SJSA1 (cell line): ENCODE data around the gene VPS13A. TPM values are rescaled to one million over a fixed set of nuclear protein-coding genes. Genes with fewer than 3 reads are reported as not detected.

ENCODE experiments used
- DNase-seq, 2 experiments: peaks; one replicate each; pipeline ENCODE4 v3.0.0-alpha.2; 2015 to 2020; ENCODE audit warnings: low spot score in 2 of 2, low read depth in 1 of 2
- H3K27ac ChIP-seq: fragments of 250-450 bp; sonication (Bioruptor Pico); 2 replicates; pipeline ENCODE4 v1.5.1; 2020; ENCODE audit warnings: mild to moderate bottlenecking, moderate library complexity
- H3K27me3 ChIP-seq: fragments of 250-450 bp; sonication (Bioruptor Pico); replicated peaks from 2 replicates; pipeline ENCODE4 v1.5.1; 2020; ENCODE audit warnings: mild to moderate bottlenecking, moderate library complexity
- H3K36me3 ChIP-seq: fragments of 250-450 bp; sonication (Bioruptor Pico); 2 replicates; pipeline ENCODE4 v1.5.1; 2020; ENCODE audit warnings: mild to moderate bottlenecking
- H3K4me1 ChIP-seq: fragments of 250-450 bp; sonication (Bioruptor Pico); replicated peaks from 2 replicates; pipeline ENCODE4 v1.6.1; 2021; ENCODE audit warnings: mild to moderate bottlenecking
- H3K4me3 ChIP-seq: fragments of 250-450 bp; sonication (Bioruptor Pico); 2 replicates; pipeline ENCODE4 v1.5.1; 2020; ENCODE audit warnings: mild to moderate bottlenecking
- H3K9me3 ChIP-seq: fragments of 250-450 bp; sonication (Bioruptor Pico); replicated peaks from 2 replicates; pipeline ENCODE4 v1.5.1; 2020; ENCODE audit warnings: mild to moderate bottlenecking
- total RNA-seq: library from RNA; depleted of rRNA; stranded (reverse); fragments of >200 nt; shearing (Covaris generic); gene quantifications from 2 replicates; pipeline ENCODE4 v1.2.3, GENCODE V29; 2014

VPS13A gene
- total RNA-seq, 1 experiment from 2014 or later = 9.9 TPM

DNA sequence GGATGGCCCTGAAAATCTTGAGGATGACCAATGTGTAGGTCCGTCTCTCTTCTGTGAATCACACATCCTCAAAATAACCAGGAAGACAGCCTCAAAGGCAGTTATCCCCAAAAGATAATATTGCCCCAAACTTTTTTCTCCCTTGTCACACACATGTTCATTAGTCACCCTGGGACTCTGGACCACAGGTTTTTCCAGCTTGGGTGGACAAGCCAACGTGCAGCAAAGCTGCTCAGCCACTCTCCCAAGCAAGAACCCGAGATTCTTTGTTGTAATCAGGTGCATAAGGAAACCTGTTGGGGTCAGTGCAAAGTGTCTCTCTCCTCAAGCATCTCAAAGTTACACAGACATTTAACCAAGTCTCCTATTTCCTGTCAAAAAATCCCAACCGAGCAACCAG, 274.2 kb downstream of the VPS13A start:
- H3K4me1 ChIP-seq = peaks cover 7% of the 10 kb centered on the region; the same call in 1 of the 2 replicates
- H3K36me3 ChIP-seq = no peaks in the 10 kb centered on the region
- no peak overlapping the region for H3K4me3 ChIP-seq
- no peaks in the 10 kb centered on the region for H3K9me3 ChIP-seq
- H3K27me3 ChIP-seq = no peaks in the 10 kb centered on the region
- H3K27ac ChIP-seq = no peak overlapping the region
- DNase-seq = no peak

DNA sequence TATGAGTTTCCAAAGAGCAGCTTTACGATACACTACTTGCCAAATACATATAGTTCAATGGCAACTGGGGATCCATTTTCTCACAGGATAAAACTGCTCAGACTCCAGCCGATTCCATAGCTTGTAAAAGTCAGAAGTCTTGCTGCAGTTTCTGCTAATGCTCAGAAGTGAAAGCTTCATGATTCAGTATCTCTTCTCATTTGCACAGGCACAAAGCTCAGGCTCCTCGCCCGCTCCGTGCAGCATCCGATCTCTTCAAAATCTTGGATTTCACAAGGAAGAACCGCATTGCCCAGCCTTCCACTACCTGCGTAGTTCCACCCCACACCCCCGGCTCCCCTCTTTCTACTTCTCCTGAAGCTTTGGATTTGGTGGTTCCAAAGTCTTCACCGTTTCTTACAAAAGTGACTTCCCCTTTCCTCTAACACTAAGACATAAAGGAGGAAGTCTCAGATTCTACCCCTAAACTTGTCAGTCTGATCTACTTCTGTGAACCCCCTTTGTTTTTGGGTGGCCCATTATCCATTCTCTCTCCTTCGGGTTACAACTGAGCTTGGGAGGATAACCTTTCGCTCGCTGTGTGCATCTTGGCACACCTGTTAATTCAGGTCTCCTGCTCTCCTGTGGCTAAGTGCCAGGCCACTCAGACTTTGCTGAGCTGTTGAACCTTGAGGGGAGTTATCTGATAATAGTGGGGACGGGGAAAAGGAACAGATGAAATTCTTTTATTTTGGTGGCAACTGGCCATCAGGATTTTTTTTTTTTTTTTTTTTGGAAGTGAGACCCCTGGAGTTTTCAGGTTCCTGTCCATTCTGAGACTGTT, 276.7 kb downstream of the VPS13A start:
- H3K27ac ChIP-seq = no peak overlapping the region
- no peaks in the 10 kb centered on the region for H3K36me3 ChIP-seq
- H3K4me1 ChIP-seq = peaks cover 7% of the 10 kb centered on the region; the same call in 1 of the 2 replicates
- no peaks in the 10 kb centered on the region for H3K9me3 ChIP-seq
- H3K4me3 ChIP-seq = no peak overlapping the region
- DNase-seq = no peak
- no peaks in the 10 kb centered on the region for H3K27me3 ChIP-seq

DNA sequence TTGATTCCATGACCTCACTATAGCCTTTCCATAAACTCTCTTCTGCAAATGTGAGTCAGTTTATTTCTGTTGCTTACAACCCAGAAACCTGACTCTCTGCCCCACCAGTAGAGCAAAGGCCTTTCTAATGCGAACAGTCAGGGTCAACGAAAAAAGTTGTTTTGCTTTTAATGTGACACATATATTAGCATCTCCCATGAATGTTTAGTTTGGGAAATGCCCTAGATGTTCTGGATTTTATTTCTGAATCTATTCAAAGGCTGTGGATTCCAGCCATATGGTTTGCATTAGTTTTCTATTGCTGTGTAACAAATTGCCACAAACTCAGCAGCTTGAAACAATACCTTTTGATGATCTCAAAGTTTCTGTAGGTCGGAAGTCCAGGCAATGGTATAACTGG, 277.3 kb downstream of the VPS13A start:
- Histone ChIP-seq H3K4me1 (peaks cover 4% of the 10 kb centered on the region; the same call in 1 of the 2 replicates), H3K27ac (no peak overlapping the region), H3K27me3 (no peaks in the 10 kb centered on the region), H3K36me3 (no peaks in the 10 kb centered on the region), H3K4me3 (no peak overlapping the region), H3K9me3 (no peaks in the 10 kb centered on the region)
- peak in 1 of 2 experiments; percentile 18 for DNase-seq

DNA sequence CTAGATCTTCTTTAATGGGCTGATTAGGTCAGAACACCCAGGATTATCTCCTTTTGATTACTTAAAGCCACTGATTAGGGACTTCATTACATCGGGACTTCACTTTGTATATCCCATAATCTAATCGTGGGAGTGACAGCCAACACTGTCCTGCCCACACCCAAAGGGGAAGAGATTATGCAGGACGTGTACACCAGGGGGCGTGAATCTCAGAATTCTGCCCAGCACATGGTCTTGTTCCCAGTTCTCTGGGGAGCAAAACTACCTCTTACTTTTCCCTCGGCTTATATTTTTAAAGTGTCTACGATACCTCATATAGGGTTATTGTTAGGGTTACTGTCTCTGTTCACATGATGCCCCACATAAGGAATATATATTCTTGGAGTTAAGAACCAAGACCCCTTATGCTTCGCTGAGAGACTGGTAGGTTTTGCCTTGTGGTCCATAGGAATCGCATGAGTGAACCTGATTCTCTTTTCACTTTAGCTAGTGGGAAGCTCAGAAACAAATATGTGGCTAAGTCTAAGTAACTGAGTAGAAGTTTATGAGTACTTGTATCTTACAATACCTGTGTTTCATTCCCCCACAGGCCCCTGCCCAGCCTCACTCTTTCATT, 278.1 kb downstream of the VPS13A start:
- no peaks in the 10 kb centered on the region for H3K27me3 ChIP-seq
- H3K36me3 ChIP-seq = no peaks in the 10 kb centered on the region
- no peak overlapping the region for H3K4me3 ChIP-seq
- no peaks in the 10 kb centered on the region for H3K4me1 ChIP-seq
- no peak overlapping the region for H3K27ac ChIP-seq
- no peak for DNase-seq
- H3K9me3 ChIP-seq = no peaks in the 10 kb centered on the region

DNA sequence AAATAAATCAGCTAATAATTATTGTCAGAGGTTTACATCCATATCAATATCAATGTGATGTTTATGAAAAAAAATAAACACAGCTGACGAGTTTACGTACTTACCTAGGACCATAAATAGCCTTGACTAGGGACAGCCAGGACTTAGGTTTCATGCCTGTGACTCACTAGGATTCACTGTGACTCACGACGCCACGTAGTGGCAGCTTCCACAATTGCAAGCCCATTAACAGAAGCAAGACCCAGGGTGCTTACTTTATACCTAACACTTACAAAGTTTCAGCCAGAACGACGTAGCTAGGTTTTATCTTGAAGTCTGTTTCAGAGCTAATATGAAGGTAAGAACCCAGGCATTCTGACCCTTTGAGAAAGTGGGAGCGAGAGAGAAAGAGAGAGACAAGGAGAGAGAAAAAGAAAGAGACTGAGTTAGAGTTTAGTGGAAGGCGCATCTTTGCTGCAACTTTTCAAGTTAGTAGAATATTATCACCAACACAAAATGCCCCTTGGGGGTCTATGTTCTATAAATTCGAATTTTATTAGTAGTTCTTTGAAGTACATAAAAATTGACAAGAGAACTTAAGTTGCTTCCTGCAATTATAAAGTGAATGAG, 279.6 kb downstream of the VPS13A start:
- Histone ChIP-seq H3K4me1 (no peaks in the 10 kb centered on the region), H3K9me3 (no peaks in the 10 kb centered on the region), H3K36me3 (no peaks in the 10 kb centered on the region), H3K27me3 (no peaks in the 10 kb centered on the region), H3K27ac (no peak overlapping the region), H3K4me3 (no peak overlapping the region)
- peak; percentile 40 to 76 for DNase-seq

DNA sequence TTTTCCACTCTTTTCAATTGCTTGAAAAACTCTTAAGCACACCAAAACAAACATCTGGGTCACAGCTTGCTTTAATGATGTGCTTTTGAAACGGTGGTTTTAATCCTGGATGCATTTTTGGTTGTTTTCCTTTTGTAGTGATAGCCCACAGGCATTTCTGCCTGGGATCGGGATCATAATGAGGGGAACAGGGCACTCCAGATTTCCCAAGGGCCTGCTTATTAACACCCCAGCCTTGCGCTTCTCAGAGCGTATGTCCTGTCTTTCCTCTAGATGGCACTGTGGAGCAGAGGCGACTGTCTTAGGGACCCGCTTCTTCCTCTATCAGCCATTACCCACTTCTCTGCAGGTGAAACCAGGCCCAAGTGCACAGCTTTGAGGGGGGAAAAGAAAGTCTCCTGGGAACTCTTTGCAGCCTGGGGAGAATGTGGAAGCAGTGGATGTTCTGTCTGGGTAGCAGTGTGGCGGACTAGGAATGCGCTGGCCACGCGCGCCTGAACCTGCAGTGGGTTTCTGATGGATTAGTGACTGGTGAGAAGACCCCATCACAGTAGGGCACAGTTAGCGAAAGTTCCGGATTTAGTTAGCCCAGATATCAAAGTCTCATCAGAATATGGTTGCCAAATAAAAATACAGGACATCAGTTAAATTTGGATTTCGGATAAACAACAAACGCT, 280.7 kb downstream of the VPS13A start:
- Histone ChIP-seq H3K4me1 (no peaks in the 10 kb centered on the region), H3K27ac (no peak overlapping the region), H3K9me3 (no peaks in the 10 kb centered on the region), H3K4me3 (no peak overlapping the region), H3K36me3 (no peaks in the 10 kb centered on the region), H3K27me3 (no peaks in the 10 kb centered on the region)
- DNase-seq = peak; percentile 57

DNA sequence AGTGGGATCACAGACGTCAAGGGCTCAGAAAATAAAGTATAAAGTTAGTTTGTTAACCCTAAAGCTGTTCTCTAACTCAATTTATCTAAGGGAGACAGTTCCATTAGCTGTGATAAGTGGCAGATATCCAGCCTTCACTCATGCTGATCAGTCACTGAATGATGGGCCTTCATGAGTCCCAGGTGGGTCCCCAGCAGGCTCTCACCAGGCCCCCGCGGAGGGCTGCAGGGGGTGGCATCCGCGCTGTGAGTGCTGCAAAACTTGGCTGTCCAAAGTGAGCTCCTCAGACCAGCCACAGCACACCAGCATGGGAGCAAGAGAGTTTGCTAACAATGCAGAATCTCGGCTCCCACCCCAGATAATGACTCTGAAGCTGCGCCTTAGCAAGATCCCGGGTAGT, 283.6 kb downstream of the VPS13A start:
- Histone ChIP-seq H3K9me3 (no peaks in the 10 kb centered on the region), H3K4me3 (no peak overlapping the region)

DNA sequence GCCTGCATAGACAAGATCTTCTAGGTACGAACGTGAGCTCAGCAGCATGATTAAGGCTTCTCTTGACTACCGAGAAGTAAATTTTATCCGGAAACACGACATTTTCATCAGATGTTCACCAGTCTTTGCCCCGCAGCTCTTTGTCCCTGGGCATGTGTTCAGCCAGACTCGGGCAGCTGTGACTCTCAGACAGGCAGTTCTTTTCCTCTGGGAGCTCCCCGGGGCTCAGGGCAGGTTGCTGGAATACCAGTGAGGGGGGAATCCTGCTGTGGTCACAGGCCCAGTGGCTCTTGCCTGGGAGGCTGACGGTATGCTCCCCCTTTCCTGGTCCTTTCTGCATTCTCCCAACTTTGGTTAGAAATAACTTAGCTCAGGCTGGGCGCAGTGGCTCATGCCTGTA, 284.7 kb downstream of the VPS13A start:
- Histone ChIP-seq H3K27me3 (no peaks in the 10 kb centered on the region), H3K36me3 (no peaks in the 10 kb centered on the region), H3K27ac (no peak overlapping the region)

More for the DNA sequence above, 283.6 kb downstream of the VPS13A start:
- no peak for DNase-seq
- Histone ChIP-seq H3K36me3 (no peaks in the 10 kb centered on the region), H3K27me3 (no peaks in the 10 kb centered on the region), H3K4me1 (no peaks in the 10 kb centered on the region), H3K27ac (no peak overlapping the region)

DNA sequence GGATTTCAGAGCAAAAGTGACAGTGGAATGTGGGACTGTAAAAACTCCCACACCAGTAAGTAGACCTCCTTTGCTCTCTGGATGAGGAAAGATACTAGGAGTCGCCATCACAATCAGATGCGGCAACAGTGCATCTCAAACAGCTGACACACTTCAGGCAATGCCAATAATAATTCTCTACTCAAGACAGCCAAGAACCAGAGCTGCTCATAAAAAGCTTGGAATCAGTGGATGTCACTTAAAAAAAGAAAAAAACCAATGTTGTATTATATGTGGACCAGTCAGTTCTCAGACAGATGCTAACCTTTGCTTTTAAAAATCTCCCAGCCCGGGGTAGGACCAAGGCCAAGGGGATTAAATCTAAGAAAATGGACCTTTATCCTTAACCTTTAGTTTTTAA, 285.8 kb downstream of the VPS13A start:
- peaks cover 10% of the 10 kb centered on the region for H3K4me1 ChIP-seq
- H3K4me3 ChIP-seq = no peak overlapping the region
- H3K27me3 ChIP-seq = no peaks in the 10 kb centered on the region
- no peaks in the 10 kb centered on the region for H3K9me3 ChIP-seq
- H3K27ac ChIP-seq = no peak overlapping the region
- no peak for DNase-seq
- no peaks in the 10 kb centered on the region for H3K36me3 ChIP-seq

More for the DNA sequence above, 284.7 kb downstream of the VPS13A start:
- DNase-seq = no peak
- peaks cover 8% of the 10 kb centered on the region for H3K4me1 ChIP-seq
- H3K4me3 ChIP-seq = no peak overlapping the region
- H3K9me3 ChIP-seq = no peaks in the 10 kb centered on the region

DNA sequence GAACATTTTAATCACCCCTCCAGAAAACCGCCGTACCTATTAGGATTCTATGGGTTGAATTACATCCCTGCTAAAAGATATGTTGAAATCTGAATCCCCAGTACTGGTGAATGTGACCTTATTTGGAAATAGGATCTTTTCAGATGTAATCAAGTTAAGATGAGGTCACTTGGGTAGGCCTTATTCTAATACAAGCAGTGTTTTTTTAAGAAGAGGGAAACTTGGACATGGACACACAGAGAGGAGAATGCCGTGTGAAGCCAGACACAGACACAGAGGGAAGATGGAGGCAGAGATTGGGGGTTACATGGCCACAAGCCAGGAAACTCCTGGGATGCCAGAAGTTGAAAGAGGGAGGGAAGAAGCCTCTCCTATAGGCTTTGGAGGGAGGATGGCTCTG, 287.3 kb downstream of the VPS13A start:
- H3K27me3 ChIP-seq = no peaks in the 10 kb centered on the region
- no peaks in the 10 kb centered on the region for H3K9me3 ChIP-seq
- H3K36me3 ChIP-seq = no peaks in the 10 kb centered on the region
- H3K4me1 ChIP-seq = peaks cover 10% of the 10 kb centered on the region
- H3K27ac ChIP-seq = no peak overlapping the region
- H3K4me3 ChIP-seq = no peak overlapping the region
- DNase-seq = no peak

DNA sequence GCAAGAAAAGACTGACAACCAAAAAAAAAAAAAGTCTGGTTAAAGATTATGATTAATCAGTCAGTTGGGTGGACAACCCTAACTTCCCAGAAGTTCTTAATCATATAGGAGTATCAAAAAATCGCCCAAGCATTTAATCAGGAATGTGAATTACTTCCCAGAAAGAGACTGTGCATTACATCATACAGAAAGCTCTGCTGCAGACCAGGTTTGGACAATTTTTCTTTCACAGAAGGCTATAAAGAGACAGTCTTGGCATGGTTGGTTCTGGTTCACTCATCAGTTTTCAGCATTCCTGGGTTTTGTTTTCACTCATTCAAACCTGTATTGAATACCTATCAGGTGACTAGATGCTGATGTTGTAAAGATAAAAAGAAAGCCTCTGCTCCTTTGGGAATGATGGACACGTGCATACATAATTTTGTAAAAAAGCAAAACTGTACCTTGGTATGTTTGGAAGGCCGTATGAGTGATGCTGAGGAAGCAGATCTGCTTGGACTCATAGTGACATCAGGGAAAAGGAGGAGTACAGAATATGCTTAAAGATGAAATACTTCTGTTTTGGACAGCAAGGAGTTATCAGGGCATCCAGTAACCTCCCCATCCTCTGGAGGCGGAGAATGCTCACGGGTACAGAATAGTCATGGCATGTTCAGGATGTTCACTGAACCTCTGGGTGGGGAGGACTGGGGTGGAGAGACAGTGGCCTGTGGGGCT, 292.3 kb downstream of the VPS13A start:
- Histone ChIP-seq H3K27me3 (no peaks in the 10 kb centered on the region), H3K27ac (no peak overlapping the region), H3K4me1 (peaks cover 10% of the 10 kb centered on the region), H3K4me3 (no peak overlapping the region), H3K36me3 (no peaks in the 10 kb centered on the region), H3K9me3 (no peaks in the 10 kb centered on the region)
- no peak for DNase-seq
